Progenitor cell of endocrine pancreas (in vitro differentiated cells): Measurements from ENCODE around the gene TLR6. TPM values are rescaled to one million over a fixed set of nuclear protein-coding genes. Genes with fewer than 3 reads are reported as not detected.
A peak's percentile ranks its signal among the peaks of the same experiment; 100 is the strongest.
"Not testable (repeated sequence)": the region's sequence is repeated elsewhere in the genome, so short reads cannot be mapped to it uniquely, and the experiment has no call there.

ENCODE experiments used
- DNase-seq: peaks from one replicate; pipeline ENCODE4 v3.0.0; 2021; ENCODE audit warnings: low spot score; ENCODE audit not compliant: unreplicated experiment
- H3K27ac Mint-ChIP-seq: 2 replicates; pipeline ENCODE4 v1.8.0; 2021; ENCODE audit warnings: mild to moderate bottlenecking, moderate library complexity, mixed read lengths
- H3K27me3 Mint-ChIP-seq: 2 replicates; pipeline ENCODE4 v1.8.0; 2021; ENCODE audit warnings: mixed read lengths
- H3K36me3 Mint-ChIP-seq: 2 replicates; pipeline ENCODE4 v1.8.0; 2022; ENCODE audit warnings: mixed read lengths; ENCODE audit not compliant: insufficient read depth
- H3K4me1 Mint-ChIP-seq: 2 replicates; pipeline ENCODE4 v1.8.0; 2021; ENCODE audit warnings: low read depth, mixed read lengths
- H3K4me3 Mint-ChIP-seq: 2 replicates; pipeline ENCODE4 v1.8.0; 2021; ENCODE audit warnings: low read depth, mild to moderate bottlenecking, moderate library complexity, mixed read lengths
- H3K9me3 Mint-ChIP-seq: 2 replicates; pipeline ENCODE4 v1.8.0; 2021; ENCODE audit warnings: low read depth, mixed read lengths
- total RNA-seq: library from RNA; stranded (reverse); gene quantifications from 2 replicates; pipeline ENCODE4 v1.2.1, GENCODE V29; 2021
- TF ChIP-seq, protein P1 (sequence below): fragments of 200-600 bp; sonication (generic); IDR thresholded peaks from one replicate; pipeline ENCODE4 v1.5.0; 2021; ENCODE audit warnings: antibody characterized with exemption, mild to moderate bottlenecking; ENCODE audit not compliant: unreplicated experiment

TLR6 gene
- total RNA-seq, 1 donor from 2014 or later: 1.1 TPM

DNA sequence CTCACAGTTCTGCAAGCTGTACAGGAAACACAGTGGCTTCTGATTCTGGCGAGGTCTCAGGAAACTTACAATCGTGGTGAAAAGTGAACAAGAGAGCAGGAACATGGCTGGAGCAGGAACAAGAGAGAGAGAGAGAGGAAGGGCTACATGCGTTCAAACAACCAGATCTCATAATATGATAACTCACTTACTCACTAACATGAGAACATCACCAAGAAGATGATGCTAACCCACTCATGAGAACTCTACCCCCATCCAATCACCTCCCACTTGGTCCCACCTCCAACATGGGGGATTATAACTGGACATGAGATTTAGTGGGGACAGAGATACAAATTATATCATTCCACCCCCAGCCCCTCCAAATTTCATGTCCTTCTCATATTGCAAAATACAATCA lies 42.2 kb downstream of the TLR6 start:
- peaks cover 3% of the 10 kb centered on the region for H3K27me3 Mint-ChIP-seq
- H3K9me3 Mint-ChIP-seq: peaks cover 9% of the 10 kb centered on the region
- TF ChIP-seq, protein P1, sequence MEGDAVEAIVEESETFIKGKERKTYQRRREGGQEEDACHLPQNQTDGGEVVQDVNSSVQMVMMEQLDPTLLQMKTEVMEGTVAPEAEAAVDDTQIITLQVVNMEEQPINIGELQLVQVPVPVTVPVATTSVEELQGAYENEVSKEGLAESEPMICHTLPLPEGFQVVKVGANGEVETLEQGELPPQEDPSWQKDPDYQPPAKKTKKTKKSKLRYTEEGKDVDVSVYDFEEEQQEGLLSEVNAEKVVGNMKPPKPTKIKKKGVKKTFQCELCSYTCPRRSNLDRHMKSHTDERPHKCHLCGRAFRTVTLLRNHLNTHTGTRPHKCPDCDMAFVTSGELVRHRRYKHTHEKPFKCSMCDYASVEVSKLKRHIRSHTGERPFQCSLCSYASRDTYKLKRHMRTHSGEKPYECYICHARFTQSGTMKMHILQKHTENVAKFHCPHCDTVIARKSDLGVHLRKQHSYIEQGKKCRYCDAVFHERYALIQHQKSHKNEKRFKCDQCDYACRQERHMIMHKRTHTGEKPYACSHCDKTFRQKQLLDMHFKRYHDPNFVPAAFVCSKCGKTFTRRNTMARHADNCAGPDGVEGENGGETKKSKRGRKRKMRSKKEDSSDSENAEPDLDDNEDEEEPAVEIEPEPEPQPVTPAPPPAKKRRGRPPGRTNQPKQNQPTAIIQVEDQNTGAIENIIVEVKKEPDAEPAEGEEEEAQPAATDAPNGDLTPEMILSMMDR: no peak
- no peak for DNase-seq
- no peak overlapping the region for H3K27ac Mint-ChIP-seq
- peaks cover 3% of the 10 kb centered on the region for H3K4me1 Mint-ChIP-seq
- no peak overlapping the region for H3K4me3 Mint-ChIP-seq
- H3K36me3 Mint-ChIP-seq: no peaks in the 10 kb centered on the region

DNA sequence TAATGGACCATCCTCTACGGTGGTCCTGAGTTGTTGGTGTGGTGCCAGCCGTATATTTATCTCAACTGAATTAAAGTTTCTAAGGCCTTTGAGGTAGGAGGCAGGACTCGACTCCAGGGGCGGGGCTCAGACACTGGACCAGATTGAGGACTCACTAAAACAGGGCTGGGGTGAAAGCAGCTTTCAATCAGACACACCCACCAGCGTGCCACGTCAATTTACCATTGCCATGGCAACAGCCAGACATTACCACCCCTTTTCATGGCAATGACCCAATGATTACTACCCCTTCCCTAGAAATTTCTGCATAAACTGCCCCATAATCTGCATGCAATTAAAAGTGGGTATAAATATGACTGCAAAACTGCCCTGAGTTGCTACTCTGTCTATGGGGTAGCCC lies 45.3 kb downstream of the TLR6 start:
- Mint-ChIP-seq H3K36me3 (no peaks in the 10 kb centered on the region), H3K27ac (no peak overlapping the region), H3K4me1 (peaks cover 3% of the 10 kb centered on the region), H3K9me3 (peaks cover 9% of the 10 kb centered on the region), H3K27me3 (no peaks in the 10 kb centered on the region), H3K4me3 (no peak overlapping the region)
- DNase-seq: no peak
- TF ChIP-seq, protein P1: no peak

DNA sequence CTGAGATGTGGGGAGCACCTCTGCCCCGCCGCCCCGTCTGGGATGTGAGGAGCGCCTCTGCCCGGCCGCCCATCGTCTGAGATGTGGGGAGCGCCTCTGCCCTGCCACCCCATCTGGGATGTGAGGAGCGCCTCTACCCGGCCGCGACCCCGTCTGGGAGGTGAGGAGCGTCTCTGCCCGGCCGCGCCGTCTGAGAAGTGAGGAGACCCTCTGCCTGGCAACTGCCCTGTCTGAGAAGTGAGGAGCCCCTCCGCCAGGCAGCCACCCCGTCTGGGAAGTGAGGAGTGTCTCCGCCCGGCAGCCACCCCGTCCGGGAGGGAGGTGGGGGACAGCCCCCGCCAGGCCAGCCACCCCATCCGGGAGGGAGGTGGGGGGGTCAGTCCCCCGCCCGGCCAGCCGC lies 49.2 kb downstream of the TLR6 start:
- H3K4me1 Mint-ChIP-seq: peaks cover 26% of the 10 kb centered on the region
- not testable (repeated sequence) for H3K27ac Mint-ChIP-seq, H3K36me3 Mint-ChIP-seq, H3K4me3 Mint-ChIP-seq, H3K9me3 Mint-ChIP-seq, DNase-seq, H3K27me3 Mint-ChIP-seq

DNA sequence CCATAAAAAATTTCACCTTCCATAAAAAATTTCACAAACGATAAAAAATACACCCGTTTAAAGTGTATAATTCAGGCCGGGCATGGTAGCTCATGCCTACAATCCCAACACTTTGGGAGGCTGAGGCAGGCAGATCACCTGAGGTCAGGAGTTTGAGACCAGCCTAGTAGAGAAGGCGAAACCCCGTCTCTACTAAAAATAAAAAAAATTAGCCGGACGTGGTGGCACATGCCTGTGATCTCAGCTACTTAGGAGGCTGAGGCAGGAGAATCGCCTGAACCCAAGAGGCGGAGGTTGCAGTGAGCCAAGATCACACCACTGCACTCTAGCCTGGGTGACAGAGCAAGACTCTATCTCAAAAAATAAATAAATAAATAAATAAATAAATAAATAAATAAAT lies 50.4 kb downstream of the TLR6 start:
- H3K4me3 Mint-ChIP-seq, H3K36me3 Mint-ChIP-seq, DNase-seq, H3K27ac Mint-ChIP-seq, H3K27me3 Mint-ChIP-seq: not testable (repeated sequence)
- H3K9me3 Mint-ChIP-seq: peaks cover 11% of the 10 kb centered on the region
- H3K4me1 Mint-ChIP-seq: peaks cover 26% of the 10 kb centered on the region

DNA sequence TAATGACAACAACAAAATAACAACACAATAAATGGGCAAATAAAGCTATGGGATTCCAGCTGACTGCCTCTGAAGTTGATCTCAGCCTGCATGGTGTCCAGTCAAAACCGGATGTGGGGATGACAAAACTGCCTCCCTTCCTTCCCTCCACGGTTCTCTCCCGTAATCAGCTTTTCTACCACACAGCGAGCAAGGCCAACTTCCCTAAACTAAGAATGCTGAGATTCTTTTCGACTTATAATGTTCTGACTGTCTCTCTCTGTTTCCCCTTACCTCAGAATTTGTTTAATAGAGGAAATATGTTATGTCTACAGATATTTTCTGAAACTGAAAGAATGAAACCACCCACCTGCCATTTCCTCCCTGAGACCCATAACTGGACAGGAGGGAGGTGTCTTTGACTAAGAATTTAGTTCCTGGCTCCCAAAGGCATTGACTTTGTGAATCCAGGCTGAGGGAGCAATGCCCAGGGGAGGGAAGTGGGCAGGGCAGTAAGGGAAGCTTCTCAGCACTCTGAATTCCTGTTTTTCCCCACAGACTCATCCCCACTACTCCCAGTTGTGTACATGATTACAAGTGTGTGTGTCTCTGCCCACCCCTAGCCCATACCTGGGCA lies 51.0 kb downstream of the TLR6 start:
- H3K4me1 Mint-ChIP-seq: peaks cover 26% of the 10 kb centered on the region
- TF ChIP-seq, protein P1: no peak
- peak overlapping the region; percentile 63 for H3K27ac Mint-ChIP-seq
- H3K36me3 Mint-ChIP-seq: peaks cover 11% of the 10 kb centered on the region
- DNase-seq: no peak
- H3K9me3 Mint-ChIP-seq: peaks cover 13% of the 10 kb centered on the region
- no peaks in the 10 kb centered on the region for H3K27me3 Mint-ChIP-seq
- H3K4me3 Mint-ChIP-seq: peak overlapping the region; percentile 9

DNA sequence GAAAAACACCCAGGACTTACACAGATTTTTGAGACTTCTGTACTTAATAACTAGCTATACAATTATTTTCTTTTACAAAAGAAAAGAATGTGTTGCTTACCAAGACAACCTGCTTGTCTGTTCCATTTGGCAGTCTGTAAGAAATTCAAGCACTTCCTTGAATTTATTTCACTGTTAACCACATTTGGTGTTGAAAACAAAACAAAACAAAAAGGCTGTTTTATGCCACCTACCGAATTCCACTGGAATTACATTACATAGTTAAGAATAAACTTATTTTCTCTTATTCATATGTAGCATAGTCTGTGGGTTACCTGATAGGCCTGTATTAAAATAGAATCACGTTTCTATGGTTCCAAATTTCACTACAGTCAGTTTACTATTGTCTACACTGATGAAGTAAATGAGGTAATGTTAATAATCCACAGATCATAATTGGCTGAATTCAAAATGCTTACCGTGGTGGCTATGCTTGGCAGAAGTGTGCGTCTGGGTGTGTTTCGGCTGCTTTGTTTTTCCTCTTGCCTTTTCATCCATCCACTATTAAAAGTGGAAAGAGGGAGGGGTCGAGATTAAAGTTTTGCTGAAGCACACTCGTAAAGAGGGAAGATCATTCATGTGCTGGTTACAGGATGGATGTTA lies 51.8 kb downstream of the TLR6 start, which contains the start of gene TLR1:
Gene TLR1 (minus strand): TSS at position 138 of the 642 bp plus-strand sequence. CDS start 5,960 bp downstream, outside the sequence.
- no peak for DNase-seq
- TF ChIP-seq, protein P1: peak; percentile 51
- peak within 1 kb of the TSS; percentile 9 for H3K4me3 Mint-ChIP-seq
- H3K36me3 Mint-ChIP-seq: peaks cover 16% of the 10 kb centered on the region
- no peaks in the 10 kb centered on the region for H3K27me3 Mint-ChIP-seq
- peaks cover 21% of the 10 kb centered on the region for H3K9me3 Mint-ChIP-seq
- H3K27ac Mint-ChIP-seq: peak within 1 kb of the TSS; percentile 87
- H3K4me1 Mint-ChIP-seq: peaks cover 30% of the 10 kb centered on the region
